Measurements from ENCODE around the gene ALX3. TPM values are rescaled to one million over a fixed set of nuclear protein-coding genes. Genes with fewer than 3 reads are reported as not detected.
A peak's percentile ranks its signal among the peaks of the same experiment; 100 is the strongest.

ALX3 gene
- polyA plus RNA-seq, 6 donors from 2014 or later: not detected

- ATAC-seq (ENCODE audit: low read depth in 2 of 2): peak; percentile 53 to 60
- peaks cover 0 to 8% of the 10 kb centered on the region in 2 donors for H3K36me3 Mint-ChIP-seq
- no peaks in the 10 kb centered on the region for H3K9me3 Mint-ChIP-seq
- H3K27me3 Mint-ChIP-seq: peaks cover 56 to 86% (median 76%) of the 10 kb centered on the region in 3 donors
- peak; percentile 48 for DNase-seq
- H3K4me1 Mint-ChIP-seq: peaks cover 12 to 30% (median 22%) of the 10 kb centered on the region in 3 donors
- peak overlapping the region in 5 of 6 donors; percentile 41 to 90 (median 83) for H3K27ac Mint-ChIP-seq
- peak overlapping the region; percentile 68 to 91 (median 88) for H3K4me3 Mint-ChIP-seq
These were observed 1.6 kb downstream of the ALX3 start for GRCh38 chr1:110068646-110069403.

DNA sequence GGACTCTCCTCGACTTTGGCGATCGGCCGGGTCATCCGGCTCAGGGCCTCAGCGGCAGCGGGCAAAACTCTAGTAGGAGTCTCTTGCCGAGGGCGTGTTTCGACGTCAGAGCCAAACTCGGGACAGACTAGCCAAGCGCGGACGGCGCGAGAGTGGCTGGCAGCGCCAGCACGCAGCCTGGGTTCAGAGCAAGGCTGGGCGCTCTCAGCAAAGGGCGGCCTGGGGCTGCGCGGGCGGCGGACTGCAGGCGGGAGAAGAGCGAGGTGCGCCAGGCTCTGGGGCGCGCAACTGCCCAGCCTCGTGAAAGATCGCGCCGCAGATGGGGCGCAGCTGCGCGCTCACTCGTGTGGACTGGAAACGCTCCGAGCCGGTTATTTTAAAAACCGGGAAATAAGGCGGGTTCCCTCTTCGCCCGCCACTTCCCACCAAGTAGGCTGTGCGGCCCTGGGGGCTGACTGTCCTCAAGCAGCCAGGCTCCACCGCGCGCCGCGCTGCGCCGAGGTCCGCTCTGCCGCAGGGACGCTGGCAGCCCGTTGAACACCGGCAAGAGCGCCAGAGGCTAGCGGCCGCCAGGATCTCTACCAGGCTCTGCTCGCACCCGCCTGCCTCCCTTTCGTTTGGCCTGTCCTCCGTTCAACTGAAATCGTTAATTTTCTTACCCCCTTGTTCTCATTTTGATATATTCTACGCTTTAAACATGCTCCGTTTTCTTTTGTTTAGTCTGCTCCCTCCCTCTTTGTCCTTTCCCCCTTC is 2.4 kb downstream of the ALX3 start:
- Mint-ChIP-seq H3K4me1 (peaks cover 16 to 30% (median 22%) of the 10 kb centered on the region in 3 donors), H3K36me3 (peaks cover 0 to 8% of the 10 kb centered on the region in 2 donors), H3K27ac (peak overlapping the region; percentile 41 to 90 (median 74)), H3K9me3 (no peaks in the 10 kb centered on the region), H3K27me3 (peaks cover 51 to 80% (median 68%) of the 10 kb centered on the region in 3 donors), H3K4me3 (peak overlapping the region; percentile 67 to 91 (median 88))
- peak; percentile 13 to 37 for ATAC-seq (ENCODE audit: low read depth in 2 of 2)
- DNase-seq: peak; percentile 35

- Mint-ChIP-seq H3K4me3 (peak overlapping the region in 6 of 8 donors; percentile 67 to 91 (median 75)), H3K9me3 (no peaks in the 10 kb centered on the region), H3K36me3 (peaks cover 0 to 8% of the 10 kb centered on the region in 2 donors), H3K4me1 (peaks cover 16 to 30% (median 22%) of the 10 kb centered on the region in 3 donors), H3K27me3 (peaks cover 45 to 74% (median 63%) of the 10 kb centered on the region in 3 donors), H3K27ac (peak overlapping the region in 3 of 6 donors; percentile 6 to 65 (median 64))
- DNase-seq (no peak), ATAC-seq (ENCODE audit: low read depth in 2 of 2) (no peak)
These were observed 3.0 kb downstream of the ALX3 start for GRCh38 chr1:110067479-110067892.

DNA sequence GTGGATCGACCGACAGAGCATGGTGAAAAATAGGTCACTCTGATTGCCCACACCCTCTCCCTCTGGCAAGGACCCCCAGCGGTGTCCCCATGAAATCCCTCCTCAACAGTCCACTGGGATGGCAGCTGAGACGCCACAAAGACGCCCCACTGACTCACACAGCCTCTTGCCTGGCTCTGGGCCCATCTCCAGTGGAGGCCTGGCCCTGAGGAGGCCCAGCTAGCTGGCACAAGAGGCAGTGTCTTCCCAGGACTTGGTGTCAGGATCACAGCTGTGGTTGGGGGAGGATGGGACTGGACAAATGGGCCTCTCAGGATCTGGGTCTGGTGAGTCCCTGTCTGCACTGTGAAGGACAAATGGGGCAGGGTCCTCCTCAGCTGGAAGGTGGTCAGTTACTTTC is 4.6 kb downstream of the ALX3 start:
- H3K4me3 Mint-ChIP-seq: peak overlapping the region in 1 of 8 donors; percentile 21
- H3K9me3 Mint-ChIP-seq: no peaks in the 10 kb centered on the region

DNA sequence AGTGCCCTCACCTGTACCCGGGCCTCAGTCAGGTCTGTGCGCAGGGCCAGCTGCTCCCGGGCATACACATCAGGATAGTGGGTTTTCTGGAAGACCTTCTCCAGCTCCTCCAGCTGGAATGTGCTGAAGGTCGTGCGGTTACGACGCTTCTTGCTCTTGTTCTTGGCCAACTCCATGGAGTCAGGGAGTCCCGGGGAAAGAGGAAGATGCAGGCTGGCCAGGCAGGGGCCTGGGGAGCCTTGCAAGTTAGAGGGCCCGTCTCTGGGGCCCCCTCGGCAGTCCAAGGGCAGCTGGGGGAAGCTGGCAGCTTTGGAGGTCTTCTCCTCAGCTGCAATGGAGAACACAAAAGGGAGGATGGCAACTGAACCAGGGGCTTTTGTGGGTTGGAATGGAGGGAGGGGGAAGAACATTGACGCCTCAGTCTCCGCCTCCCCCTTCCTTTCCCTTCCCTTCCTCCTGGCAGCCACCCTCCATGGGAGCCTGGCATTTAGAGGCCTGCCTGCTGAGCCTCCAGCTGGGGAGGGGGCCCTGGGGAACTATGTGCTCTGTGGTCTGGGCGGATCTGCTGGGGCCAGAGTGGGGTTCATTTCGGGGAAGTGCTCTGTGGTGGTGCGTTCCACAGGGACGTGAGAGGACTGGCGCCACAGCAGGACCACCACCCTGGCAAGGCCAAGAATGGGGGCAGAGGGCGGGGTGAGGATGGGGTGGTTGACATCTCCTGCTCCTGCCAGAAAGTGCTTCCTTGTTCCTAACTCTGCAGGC is 5.7 kb downstream of the ALX3 start:
- Mint-ChIP-seq H3K36me3 (peaks cover 5 to 8% of the 10 kb centered on the region in 2 donors), H3K9me3 (no peaks in the 10 kb centered on the region), H3K4me3 (peak overlapping the region in 2 of 8 donors; percentile 17 to 53), H3K4me1 (peaks cover 14 to 30% (median 18%) of the 10 kb centered on the region in 3 donors), H3K27me3 (peaks cover 27 to 50% (median 39%) of the 10 kb centered on the region in 3 donors), H3K27ac (no peak overlapping the region)
- ATAC-seq (ENCODE audit: low read depth in 2 of 2) (no peak), DNase-seq (no peak)

More for the DNA sequence above, 4.6 kb downstream of the ALX3 start:
- Mint-ChIP-seq H3K36me3 (peaks cover 0 to 8% of the 10 kb centered on the region in 2 donors), H3K27ac (peak overlapping the region in 1 of 6 donors; percentile 26), H3K27me3 (peaks cover 29 to 57% (median 47%) of the 10 kb centered on the region in 3 donors), H3K4me1 (peaks cover 16 to 30% (median 17%) of the 10 kb centered on the region in 3 donors)
- ATAC-seq (ENCODE audit: low read depth in 2 of 2) (no peak), DNase-seq (no peak)

GRCh38 chr1:110063781-110064180 is 6.7 kb downstream of the ALX3 start:
- DNase-seq (no peak), ATAC-seq (ENCODE audit: low read depth in 2 of 2) (no peak)
- Mint-ChIP-seq H3K4me1 (peaks cover 11 to 20% (median 18%) of the 10 kb centered on the region in 3 donors), H3K36me3 (peaks cover 5 to 7% of the 10 kb centered on the region in 2 donors), H3K4me3 (peak overlapping the region in 1 of 8 donors; percentile 6), H3K27ac (no peak overlapping the region), H3K9me3 (no peaks in the 10 kb centered on the region), H3K27me3 (peaks cover 21 to 41% (median 35%) of the 10 kb centered on the region in 3 donors)

- H3K36me3 Mint-ChIP-seq: peaks cover 10 to 11% of the 10 kb centered on the region in 2 donors
- H3K27me3 Mint-ChIP-seq: peaks cover 12 to 29% (median 25%) of the 10 kb centered on the region in 3 donors
- no peak overlapping the region for H3K4me3 Mint-ChIP-seq
- no peak for DNase-seq
- H3K4me1 Mint-ChIP-seq: peaks cover 4 to 12% (median 9%) of the 10 kb centered on the region in 3 donors
- no peak for ATAC-seq (ENCODE audit: low read depth in 2 of 2)
- H3K9me3 Mint-ChIP-seq: no peaks in the 10 kb centered on the region
- peak overlapping the region in 1 of 6 donors; percentile 83 for H3K27ac Mint-ChIP-seq
These were observed 7.9 kb downstream of the ALX3 start for GRCh38 chr1:110062612-110063011.

DNA sequence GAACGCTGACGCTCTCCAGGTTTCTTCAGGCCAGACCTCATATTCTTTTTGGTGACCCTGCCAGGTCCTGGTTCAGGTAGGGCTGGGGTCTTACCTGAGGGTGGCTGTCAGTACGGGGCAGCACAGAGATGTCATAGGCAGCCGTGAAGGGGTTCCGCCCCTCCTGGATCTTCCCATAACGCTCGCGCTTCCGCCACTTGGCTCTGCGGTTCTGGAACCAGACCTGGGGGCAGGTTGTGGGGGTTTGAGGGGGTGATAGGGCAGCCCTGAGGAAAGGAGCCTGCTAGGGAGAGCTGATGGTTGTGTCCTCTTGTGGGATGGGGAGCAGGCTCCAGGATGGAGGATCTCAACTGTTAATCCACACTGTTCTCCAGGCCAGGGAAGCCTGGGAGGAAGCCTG is 9.1 kb downstream of the ALX3 start:
- ATAC-seq (ENCODE audit: low read depth in 2 of 2) (no peak), DNase-seq (no peak)
- H3K9me3 Mint-ChIP-seq: no peaks in the 10 kb centered on the region
- peaks cover 0 to 9% (median 5%) of the 10 kb centered on the region in 3 donors for H3K4me1 Mint-ChIP-seq
- peaks cover 11 to 18% of the 10 kb centered on the region in 2 donors for H3K36me3 Mint-ChIP-seq
- H3K4me3 Mint-ChIP-seq: no peak overlapping the region
- no peak overlapping the region for H3K27ac Mint-ChIP-seq
- peaks cover 3 to 16% (median 15%) of the 10 kb centered on the region in 3 donors for H3K27me3 Mint-ChIP-seq

DNA sequence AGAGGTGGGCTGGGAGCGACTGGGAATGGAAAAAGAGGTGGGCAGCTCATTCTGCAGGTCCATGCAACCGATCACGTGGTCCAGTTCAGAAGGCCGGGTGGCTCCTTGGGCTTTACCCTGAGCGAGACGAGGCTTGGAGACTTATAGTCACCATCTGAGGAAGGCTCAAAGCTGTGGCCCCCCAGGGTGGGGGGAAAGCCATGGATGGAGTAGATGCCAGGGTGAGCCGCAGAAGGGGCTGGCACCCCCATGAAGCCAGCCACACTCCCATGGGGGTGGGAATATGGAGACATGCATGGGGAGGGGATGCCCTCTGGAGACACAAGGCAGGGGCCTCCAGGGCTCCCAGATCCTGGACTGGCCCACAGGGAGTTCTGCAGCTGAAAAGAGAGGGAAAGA is 9.8 kb downstream of the ALX3 start:
- Mint-ChIP-seq H3K36me3 (peaks cover 11 to 18% of the 10 kb centered on the region in 2 donors), H3K9me3 (no peaks in the 10 kb centered on the region), H3K27me3 (peaks cover 0 to 9% (median 8%) of the 10 kb centered on the region in 3 donors)

DNA sequence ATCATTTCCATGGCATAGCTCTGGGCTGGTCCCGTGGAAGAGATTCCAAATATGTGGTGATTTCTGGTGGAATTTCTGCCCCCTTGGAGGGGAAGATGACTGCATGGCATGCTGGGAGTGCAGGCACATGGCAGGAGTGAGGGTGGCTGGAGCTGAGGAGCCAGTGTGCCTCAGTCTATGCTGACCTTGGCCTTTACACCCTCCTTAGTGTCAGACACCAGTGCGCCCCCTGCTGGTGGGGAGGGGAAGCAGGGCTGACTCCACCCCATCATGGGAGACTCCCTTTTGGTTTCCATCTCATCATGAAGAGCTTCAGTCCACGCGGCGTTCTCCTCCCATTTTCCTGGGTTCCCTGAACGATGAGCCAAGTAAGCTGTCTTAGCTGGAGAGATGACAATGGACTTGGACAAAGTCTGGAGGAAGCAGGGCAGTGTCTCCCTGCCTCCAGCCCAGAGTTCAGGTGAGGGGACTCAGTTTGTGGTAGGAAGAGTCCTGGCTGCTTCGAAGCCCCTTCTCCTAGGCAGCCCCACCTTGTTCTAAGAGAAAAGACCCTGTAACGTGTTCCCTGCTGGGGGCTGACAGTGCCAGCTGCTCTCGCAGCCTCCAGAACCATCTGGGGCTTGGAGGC is 10.3 kb downstream of the ALX3 start:
- Mint-ChIP-seq H3K27me3 (peaks cover 0 to 6% (median 3%) of the 10 kb centered on the region in 3 donors), H3K27ac (peak overlapping the region in 2 of 6 donors; percentile 19 to 91), H3K9me3 (no peaks in the 10 kb centered on the region), H3K36me3 (peaks cover 16 to 18% of the 10 kb centered on the region in 2 donors), H3K4me1 (peaks cover 0 to 9% (median 5%) of the 10 kb centered on the region in 3 donors), H3K4me3 (no peak overlapping the region)
- DNase-seq (peak; percentile 52), ATAC-seq (ENCODE audit: low read depth in 2 of 2) (peak; percentile 83 to 85)

More for the DNA sequence above, 9.8 kb downstream of the ALX3 start:
- H3K4me3 Mint-ChIP-seq: no peak overlapping the region
- DNase-seq (no peak), ATAC-seq (ENCODE audit: low read depth in 2 of 2) (no peak)
- H3K4me1 Mint-ChIP-seq: peaks cover 0 to 9% (median 5%) of the 10 kb centered on the region in 3 donors
- H3K27ac Mint-ChIP-seq: no peak overlapping the region

DNA sequence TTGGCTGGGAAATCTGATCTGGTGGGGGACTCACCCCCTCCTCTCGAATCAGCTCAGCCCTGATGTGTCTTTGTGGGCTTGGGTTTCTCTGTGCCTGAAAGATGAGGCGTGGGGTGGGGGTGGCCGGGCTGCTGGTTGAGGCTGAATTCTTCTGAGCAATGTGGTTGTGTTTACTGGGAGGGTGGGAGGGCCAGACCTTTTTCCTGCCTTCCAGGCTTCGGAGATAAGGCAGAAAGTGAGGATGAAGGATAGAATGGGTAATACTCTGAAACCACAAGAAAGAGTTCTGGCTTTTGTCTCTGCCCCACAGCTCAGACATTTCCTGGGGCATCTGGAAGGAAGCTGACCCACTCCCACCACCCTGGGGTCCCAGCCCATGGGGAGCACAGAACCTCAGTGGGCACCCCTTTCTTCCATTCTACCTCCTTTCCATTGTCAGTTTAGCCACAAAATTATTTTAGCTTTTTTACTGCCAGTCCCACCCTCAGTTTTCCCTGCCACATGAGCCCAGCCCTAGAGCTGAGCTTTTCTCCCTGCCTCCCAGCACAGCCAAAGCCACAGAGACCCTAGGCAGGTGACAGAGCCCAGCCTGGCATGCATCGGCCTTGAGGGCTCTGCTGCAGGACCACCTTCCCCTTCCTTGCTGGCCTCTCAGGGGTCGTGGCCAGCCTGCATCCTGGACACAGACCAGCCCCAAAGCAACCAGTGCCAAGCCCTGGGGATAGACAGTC is 11.2 kb downstream of the ALX3 start:
- Mint-ChIP-seq H3K36me3 (peaks cover 18% of the 10 kb centered on the region in 2 donors), H3K9me3 (no peaks in the 10 kb centered on the region), H3K4me3 (peak overlapping the region in 1 of 8 donors; percentile 15), H3K27ac (peak overlapping the region in 3 of 6 donors; percentile 19 to 92 (median 69)), H3K4me1 (peaks cover 0 to 9% (median 5%) of the 10 kb centered on the region in 3 donors), H3K27me3 (no peaks in the 10 kb centered on the region)
- ATAC-seq (ENCODE audit: low read depth in 2 of 2) (no peak), DNase-seq (no peak)

GRCh38 chr1:110058591-110058990 is 11.9 kb downstream of the ALX3 start:
- no peaks in the 10 kb centered on the region for H3K9me3 Mint-ChIP-seq
- peaks cover 22 to 25% of the 10 kb centered on the region in 2 donors for H3K36me3 Mint-ChIP-seq
- peaks cover 0 to 7% (median 7%) of the 10 kb centered on the region in 3 donors for H3K4me1 Mint-ChIP-seq
- DNase-seq (no peak), ATAC-seq (ENCODE audit: low read depth in 2 of 2) (no peak)
- peak overlapping the region in 2 of 6 donors; percentile 0 to 1 for H3K27ac Mint-ChIP-seq
- no peaks in the 10 kb centered on the region for H3K27me3 Mint-ChIP-seq
- H3K4me3 Mint-ChIP-seq: no peak overlapping the region

Data from naive B cell (primary cell).